Activated CD4-positive, alpha-beta T cell treated with anti-CD3 and anti-CD28 coated beads, Interleukin-2, amount 50 U/mL, for 48 hours (primary cell): ENCODE measurements around the gene DLX5.
"Not testable (repeated sequence)": the region's sequence is repeated elsewhere in the genome, so short reads cannot be mapped to it uniquely, and the experiment has no call there.

Source experiments
- DNase-seq, 2 experiments: peaks; one replicate each; pipeline ENCODE4 v3.0.0-alpha.2; 2020

The DLX5 gene

DNA sequence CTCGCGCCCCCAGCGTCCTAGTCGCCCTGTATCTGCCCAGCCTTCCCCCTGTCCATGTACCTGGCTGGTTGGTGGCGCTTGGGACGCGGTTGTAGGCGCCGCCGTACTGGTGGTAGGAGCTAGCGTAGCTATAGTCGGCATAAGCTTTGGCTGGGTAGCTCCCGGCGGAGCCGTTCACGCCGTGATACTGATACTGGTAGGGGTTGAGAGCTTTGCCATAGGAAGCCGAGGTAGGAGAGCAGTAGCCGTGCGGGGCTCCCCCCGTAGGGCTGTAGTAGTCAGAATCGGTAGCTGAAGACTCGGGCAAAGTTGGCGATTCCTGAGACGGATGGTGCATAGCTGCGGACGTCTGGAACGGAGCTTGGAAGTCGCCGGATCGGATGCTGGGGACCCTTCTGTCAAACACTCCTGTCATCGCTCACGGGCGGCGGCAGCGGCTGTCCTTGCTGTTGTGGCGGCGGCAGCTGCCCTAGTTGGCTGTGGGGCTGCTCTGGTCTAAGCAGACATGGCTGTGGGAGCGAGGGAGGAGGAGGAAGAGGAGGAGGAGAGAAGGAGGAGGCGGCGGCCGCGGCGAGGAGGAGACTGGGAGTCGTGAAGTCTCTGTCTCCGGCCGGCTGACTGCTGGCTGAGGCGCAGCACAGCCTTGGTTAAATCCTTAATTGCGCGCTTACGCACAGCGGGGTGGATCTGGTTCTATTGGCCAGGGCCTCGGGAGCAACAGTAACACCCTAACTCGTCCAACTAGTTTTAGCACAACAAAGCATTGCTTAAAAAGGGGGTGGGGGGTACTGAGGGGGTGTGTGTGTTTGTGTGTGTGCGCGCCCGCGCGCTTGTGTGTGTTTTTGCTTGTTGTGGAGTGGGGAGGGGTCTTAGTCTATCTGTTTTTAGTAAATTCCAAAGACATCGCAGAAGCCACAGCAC is at the start of gene DLX5:
TSS of gene DLX5 (minus strand) at position 623 of the 921 bp plus-strand sequence. CDS start at position 415, 208 bp downstream.
- peak; percentile 24 to 33 for DNase-seq

DNA sequence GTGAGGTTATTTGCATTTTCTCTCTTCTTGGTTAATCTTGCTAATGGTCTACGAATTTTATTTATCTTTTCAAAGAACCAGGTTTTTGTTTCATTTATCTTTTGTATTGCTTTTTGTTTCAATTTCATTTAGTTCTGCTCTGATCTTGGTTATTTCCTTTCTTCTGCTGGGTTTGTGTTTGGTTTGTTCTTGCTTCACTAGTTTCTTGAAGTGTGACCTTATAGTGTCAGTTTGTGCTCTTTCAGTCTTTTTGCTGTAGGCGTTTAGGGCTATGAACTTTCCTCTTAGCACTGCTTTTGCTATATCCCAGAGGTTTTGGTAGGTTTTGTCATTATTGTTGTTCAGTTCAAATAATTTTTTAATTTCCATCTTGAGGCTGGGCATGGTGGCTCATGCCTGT is 47.4 kb upstream of the DLX5 start:
- DNase-seq: not testable (repeated sequence)

GRCh38 chr7:97064972-97065587 is 40.4 kb upstream of the DLX5 start:
- DNase-seq: no peak

GRCh38 chr7:97064020-97064419 is 39.4 kb upstream of the DLX5 start:
- no peak for DNase-seq

- no peak for DNase-seq
These were observed 18.6 kb upstream of the DLX5 start for GRCh38 chr7:97043281-97043680.

GRCh38 chr7:97039374-97040065 is 14.9 kb upstream of the DLX5 start:
- no peak for DNase-seq

GRCh38 chr7:97034213-97034852 is 9.7 kb upstream of the DLX5 start:
- not testable (repeated sequence) for DNase-seq

DNA sequence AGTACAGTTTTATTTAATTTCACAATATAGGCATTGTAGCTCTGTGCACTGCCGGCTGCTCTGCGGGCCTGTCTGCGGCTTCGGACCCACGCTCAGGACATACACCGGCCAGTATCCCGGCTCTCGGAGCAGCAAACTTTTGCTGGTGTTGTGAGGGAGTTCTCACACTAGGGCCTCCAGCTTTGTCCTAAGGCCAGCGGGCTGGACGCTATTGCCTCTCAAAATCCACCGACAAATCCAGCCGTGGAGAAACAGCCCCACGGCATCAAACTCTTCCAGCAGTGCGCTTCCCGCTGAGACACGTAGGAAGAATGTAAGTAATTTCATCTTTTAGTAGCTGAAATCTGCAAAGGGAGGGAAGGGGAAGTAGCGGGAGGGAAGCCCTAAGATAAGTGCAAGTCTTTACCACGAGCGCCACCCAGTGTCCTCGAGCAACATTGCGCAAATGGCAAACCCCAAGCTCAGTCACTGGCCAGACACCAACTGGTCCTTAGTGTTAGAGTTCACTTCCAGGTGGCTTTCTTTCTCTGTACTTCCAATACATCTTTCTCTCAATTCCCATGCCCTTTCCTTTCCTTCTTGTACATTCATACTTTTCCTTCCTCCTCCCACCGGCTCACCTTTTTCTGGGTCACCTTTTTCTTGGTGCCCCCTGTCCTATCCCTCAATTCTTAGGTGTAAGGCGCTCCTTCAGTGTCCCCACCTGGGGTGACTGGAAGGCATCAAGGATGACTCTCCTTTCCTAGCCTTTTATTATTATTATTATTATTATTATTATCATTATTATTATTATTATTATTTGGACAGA is 3.0 kb upstream of the DLX5 start:
- peak; percentile 69 to 79 for DNase-seq

DNA sequence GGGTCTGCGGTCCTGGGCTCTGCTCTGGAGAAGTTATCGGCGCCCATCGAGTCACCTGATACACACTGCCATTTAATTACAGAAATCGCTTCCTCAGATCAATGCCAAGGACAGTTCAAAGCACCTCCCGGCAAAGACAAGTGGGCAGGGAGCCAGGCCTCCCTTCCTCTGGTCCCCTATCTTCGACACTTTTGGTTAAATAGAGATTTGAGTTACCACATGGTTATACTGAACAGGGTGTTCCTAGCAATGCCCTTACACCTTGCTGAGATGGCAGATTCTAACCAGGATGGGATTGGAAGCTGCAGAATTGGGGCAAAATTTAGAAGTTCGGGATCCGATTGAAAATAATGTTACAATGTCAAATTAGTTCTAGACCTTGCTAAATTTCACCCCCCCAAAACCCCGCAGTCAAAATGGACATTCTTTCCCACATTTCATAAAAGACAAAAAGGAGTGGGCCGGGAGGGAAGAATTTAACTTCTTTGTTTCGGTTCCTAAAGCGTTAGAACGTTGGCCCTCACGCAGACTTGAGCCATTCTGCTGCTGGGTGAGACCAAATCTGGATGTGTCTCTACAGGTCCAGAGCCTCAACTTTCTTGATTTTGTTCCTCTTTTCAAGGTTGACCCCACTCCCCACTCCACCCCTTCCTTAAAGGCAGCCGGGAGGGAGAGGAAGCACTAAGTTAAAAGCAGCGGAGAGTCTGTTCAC is 2.2 kb upstream of the DLX5 start:
- DNase-seq: no peak

DNA sequence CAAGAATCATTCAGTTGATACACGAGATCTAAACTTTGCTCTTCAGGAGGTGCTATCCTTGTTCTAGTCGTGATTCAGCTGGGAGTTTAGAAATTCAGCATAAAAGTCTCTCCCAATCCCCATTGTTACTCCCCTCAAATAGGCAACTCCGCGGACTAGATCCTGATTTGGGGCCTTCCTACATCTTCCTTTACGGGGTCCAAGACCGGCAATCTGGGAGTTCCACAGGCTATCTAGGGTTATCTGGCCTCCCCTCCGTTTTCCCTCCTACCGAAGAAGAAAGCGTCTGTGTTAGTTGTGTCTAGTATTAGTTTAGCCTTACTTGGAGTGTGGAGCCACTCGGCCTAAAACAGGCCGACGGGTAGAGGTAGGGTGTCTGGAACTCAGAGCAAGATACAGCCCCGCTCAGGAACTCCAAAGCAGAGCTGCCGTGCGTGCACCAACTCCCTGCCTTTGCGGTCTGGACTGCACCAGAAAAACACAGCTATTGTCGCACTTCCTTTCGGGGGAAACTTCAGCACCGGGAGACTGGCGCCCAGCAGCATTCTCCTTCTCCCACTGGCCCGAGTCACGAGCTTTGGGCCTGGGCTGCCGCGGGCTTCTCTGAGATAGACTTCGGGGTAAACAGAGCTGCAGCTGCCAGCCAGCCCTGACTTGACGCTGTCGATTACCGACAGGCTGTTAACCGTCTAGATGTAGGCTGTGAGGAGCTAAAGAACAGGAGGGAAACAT is 1.5 kb upstream of the DLX5 start:
- DNase-seq: peak in 1 of 2 experiments; percentile 25

GRCh38 chr7:97025130-97025499 is 484 bp upstream of the DLX5 start:
- no peak for DNase-seq

DNA sequence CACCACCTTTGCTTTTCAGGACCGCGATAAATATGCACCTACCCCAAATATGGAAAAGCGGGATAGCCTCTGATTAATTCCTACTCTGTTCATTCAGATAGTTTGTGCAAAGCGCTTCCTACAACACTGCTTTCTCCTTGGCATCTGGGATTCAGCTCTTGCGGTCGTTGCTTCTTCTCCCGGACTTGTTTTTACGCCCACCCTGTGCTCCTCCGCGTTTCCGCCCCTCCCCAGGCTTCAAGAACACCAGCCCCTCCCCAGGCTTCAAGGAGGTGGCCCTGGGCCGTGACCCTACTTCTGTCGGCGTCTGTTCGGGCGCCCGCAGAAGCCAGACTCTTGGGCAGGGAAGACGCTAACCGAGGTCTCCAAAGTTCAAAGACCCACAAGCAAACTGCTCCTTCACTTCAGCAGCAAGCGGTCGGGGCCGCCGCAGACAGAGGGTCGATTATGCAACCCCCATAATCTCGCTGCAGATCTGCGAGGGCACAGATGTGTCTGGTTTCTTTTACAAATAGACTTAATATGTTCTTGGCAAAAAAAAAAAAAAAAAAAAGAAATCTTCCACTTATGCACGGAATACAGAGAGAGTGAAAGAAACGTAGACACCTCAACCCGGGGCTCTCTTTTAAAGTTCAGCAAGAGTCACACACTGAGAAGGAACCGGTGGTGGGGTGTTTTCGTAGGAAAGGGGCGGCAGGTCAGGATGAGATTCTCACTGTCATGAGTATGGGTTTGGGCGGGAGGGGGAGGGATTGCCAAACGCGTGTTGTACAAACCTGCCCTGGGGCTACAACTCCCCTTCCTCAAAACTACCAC is 1.9 kb downstream of the DLX5 start:
- DNase-seq: no peak

DNA sequence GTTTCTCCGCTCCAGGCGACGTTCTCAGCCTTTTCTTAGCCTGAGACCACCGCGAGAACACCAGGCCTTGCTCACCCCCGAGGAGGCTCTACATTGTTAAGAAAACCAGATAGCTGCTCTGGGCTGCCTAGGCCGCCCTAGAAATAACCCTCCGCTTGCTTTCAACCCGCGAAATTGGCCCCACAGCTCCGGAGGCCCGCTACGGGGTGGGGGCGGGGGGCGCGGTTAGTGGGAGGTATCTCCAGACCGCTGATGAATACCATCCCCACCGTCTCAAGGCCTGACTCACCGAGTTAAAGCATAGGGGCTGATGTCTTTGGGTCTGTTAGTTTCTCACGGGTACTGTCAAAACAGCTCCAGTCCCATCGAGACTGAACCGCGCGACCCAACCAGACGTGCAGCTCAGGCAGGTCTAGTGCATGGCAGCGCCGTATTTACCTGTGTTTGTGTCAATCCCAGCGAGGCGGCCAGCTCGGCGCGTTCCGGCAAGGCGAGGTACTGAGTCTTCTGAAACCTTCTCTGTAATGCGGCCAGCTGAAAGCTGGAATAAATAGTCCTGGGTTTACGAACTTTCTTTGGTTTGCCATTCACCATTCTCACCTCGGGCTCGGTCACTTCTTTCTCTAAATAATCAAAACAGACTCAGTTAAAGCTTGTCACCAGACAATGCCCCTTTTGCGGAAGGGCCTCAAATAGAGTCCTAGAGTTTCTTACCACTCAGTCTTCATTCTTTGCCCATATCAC is 2.7 kb downstream of the DLX5 start:
- DNase-seq: peak in 1 of 2 experiments; percentile 20

- no peak for DNase-seq
These were observed 3.5 kb downstream of the DLX5 start for GRCh38 chr7:97020996-97021746.

- DNase-seq: no peak
These were observed 4.0 kb downstream of the DLX5 start for GRCh38 chr7:97020601-97020995.

DNA sequence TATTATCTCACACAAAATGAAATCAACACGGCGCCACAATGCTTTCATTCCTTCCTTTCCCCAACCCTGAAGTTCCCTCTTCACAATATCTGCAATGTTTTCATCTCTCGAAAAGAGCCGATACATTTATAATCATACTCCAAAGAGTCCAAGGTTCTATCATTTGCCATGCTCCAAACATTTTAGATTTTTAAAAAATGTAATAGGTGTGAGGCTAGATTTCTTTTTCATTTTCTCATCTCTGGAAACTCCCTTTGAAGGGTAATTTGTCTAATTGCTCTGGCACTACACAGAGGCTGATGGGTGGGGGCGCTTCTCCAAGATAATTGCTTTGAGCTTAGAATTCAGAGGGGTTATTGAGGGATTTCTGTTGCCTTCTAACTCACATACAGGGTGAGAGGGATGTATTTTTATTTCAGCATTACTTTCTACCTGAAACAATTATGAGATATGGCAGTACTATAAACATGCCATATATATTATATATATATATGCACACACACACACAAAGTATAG is 4.9 kb downstream of the DLX5 start:
- no peak for DNase-seq

DNA sequence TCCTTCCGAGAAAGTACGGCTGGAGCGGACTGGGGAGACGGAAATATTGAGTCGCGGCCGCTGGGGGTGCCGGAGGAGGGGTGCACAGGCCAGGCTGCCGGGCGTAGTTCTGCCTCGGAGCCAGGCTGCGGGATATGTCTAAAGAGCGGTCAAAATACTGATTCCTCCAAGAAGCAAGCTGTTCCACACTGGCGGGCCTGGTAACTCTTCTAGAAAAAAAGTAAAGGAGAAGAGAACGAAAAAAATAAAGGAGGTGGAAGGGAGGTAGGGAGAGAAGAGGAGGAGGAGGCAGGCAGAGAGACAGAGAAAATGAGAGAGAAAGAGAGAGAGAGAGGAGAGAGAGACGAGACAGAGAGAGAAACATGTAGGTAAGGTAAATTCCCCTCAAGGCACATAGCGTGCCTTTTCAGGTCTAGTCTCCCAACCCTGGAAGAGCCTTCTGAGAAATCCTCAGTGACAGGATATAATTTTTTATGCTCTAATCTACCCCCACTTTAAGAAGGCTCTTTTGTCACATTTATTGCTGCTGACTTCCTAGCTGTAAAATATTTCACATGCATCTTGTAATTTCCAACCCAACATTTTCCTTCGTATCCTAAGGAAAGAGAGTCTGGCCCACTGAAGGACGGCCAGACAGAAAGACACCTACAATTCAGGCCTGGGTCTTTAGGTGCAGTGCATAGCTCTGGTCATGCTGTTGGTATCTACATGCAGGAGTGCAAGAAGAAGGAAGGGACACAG is 5.7 kb downstream of the DLX5 start:
- no peak for DNase-seq
